ENCODE measurements around the gene POLE3. TPM values are rescaled to one million over a fixed set of nuclear protein-coding genes. Genes with fewer than 3 reads are reported as not detected.

Gene POLE3
- total and polyA plus RNA-seq, 2 experiments from 2014 or later: 39.2 to 81.3 TPM

- TF ChIP-seq EZH2phosphoT487 (IDR thresholded peaks at IDR 0.05; ENCODE audit: unreplicated experiment) (no peak), STAT1 (IDR thresholded peaks at IDR 0.05; ENCODE audit: unreplicated experiment) (no peak), ZNF331 (CRISPR knock-in tag; IDR thresholded peaks at IDR 0.05; ENCODE audit: low read depth) (no peak), ZNF462 (CRISPR knock-in tag; IDR thresholded peaks at IDR 0.05) (no peak), JUNB (IDR thresholded peaks at IDR 0.05; ENCODE audit: unreplicated experiment) (no peak), CREB1 (CRISPR knock-in tag; IDR thresholded peaks at IDR 0.05; ENCODE audit: low read depth) (no peak)
Observed at GRCh38 chr9:113428062-113428615, 17.7 kb upstream of the POLE3 start (continued).

- H3K27ac ChIP-seq (ENCODE audit: low read depth): no peak overlapping the region
- Mint-ChIP-seq H3K27me3 (ENCODE audit: insufficient read depth, low read depth, poor library complexity) (peaks cover 5% of the 10 kb centered on the region), H3K36me3 (ENCODE audit: low read depth) (no peaks in the 10 kb centered on the region), H3K4me1 (peaks cover 12% of the 10 kb centered on the region), H3K4me3 (no peak overlapping the region), H3K27ac (no peak overlapping the region), H3K9me3 (no peaks in the 10 kb centered on the region)
- no peak for DNase-seq (ENCODE audit: low spot score)
- no peaks in the 10 kb centered on the region for H3K27me3 ChIP-seq (ENCODE audit: insufficient read depth)
- H3K79me2 ChIP-seq (replicated peaks; ENCODE audit: insufficient read depth): no peaks in the 10 kb centered on the region
- no peaks in the 10 kb centered on the region for H3K36me3 ChIP-seq (ENCODE audit: insufficient read depth)
- H4K20me1 ChIP-seq (replicated peaks; ENCODE audit: insufficient read depth): no peaks in the 10 kb centered on the region
- H3K4me1 ChIP-seq (ENCODE audit: insufficient read depth): peaks cover 5% of the 10 kb centered on the region; the same call in 1 of the 2 replicates
- H2AFZ ChIP-seq: no peak overlapping the region
- no peak for ATAC-seq
- H3K9me2 ChIP-seq (ENCODE audit: insufficient read depth): no peaks in the 10 kb centered on the region
- no peak overlapping the region for H3K4me2 ChIP-seq
- H3F3A ChIP-seq (replicated peaks; ENCODE audit: low read depth): no peaks in the 10 kb centered on the region
- TF ChIP-seq ZNF462 (CRISPR knock-in tag; IDR thresholded peaks at IDR 0.05): no peak
- TF ChIP-seq JUNB (IDR thresholded peaks at IDR 0.05; ENCODE audit: unreplicated experiment): no peak
- TF ChIP-seq ETS1 (IDR thresholded peaks at IDR 0.05): no peak
- no peak overlapping the region for H3K4me3 ChIP-seq
Observed at GRCh38 chr9:113427629-113428028, 17.2 kb upstream of the POLE3 start.
